NCI-H1105 treated with DMSO at 0.1 percent for 48 hours (cell line): ENCODE results near the gene SLC12A9.
"Not testable (repeated sequence)": the region's sequence is repeated elsewhere in the genome, so short reads cannot be mapped to it uniquely, and the experiment has no call there.

Source experiments
- DNase-seq: peaks from one replicate; lab custom pipeline; 2025; lab: John Stamatoyannopoulos, UW

The SLC12A9 gene, protein sequence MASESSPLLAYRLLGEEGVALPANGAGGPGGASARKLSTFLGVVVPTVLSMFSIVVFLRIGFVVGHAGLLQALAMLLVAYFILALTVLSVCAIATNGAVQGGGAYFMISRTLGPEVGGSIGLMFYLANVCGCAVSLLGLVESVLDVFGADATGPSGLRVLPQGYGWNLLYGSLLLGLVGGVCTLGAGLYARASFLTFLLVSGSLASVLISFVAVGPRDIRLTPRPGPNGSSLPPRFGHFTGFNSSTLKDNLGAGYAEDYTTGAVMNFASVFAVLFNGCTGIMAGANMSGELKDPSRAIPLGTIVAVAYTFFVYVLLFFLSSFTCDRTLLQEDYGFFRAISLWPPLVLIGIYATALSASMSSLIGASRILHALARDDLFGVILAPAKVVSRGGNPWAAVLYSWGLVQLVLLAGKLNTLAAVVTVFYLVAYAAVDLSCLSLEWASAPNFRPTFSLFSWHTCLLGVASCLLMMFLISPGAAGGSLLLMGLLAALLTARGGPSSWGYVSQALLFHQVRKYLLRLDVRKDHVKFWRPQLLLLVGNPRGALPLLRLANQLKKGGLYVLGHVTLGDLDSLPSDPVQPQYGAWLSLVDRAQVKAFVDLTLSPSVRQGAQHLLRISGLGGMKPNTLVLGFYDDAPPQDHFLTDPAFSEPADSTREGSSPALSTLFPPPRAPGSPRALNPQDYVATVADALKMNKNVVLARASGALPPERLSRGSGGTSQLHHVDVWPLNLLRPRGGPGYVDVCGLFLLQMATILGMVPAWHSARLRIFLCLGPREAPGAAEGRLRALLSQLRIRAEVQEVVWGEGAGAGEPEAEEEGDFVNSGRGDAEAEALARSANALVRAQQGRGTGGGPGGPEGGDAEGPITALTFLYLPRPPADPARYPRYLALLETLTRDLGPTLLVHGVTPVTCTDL

GRCh38 chr7:100852048-100852872, at the start of gene SLC12A9:
Gene SLC12A9, plus strand, starts transcription at chr7:100852713. Its CDS starts 1,485 bp downstream, at chr7:100854198.
- DNase-seq = peak; percentile 95

DNA sequence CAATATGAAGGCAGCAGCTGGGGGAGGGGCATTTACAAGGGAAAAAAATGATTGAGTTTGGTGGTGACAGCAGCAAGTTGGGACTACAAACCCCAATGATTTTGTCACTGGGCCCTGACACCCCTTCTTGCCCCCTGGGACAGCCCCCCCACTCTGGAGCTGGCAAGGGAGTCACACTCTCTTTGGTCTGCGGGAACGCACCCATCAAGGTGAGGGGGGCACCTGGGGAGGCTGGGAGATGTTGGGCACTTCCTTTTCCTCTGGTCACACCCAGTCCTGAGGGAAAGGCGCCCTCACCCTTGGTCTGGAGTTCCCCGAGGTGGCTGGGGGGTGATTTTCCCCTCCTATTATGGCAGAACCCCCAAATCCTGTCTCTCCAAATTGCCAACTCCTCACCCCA, 49.6 kb upstream of the SLC12A9 start:
- no peak for DNase-seq

DNA sequence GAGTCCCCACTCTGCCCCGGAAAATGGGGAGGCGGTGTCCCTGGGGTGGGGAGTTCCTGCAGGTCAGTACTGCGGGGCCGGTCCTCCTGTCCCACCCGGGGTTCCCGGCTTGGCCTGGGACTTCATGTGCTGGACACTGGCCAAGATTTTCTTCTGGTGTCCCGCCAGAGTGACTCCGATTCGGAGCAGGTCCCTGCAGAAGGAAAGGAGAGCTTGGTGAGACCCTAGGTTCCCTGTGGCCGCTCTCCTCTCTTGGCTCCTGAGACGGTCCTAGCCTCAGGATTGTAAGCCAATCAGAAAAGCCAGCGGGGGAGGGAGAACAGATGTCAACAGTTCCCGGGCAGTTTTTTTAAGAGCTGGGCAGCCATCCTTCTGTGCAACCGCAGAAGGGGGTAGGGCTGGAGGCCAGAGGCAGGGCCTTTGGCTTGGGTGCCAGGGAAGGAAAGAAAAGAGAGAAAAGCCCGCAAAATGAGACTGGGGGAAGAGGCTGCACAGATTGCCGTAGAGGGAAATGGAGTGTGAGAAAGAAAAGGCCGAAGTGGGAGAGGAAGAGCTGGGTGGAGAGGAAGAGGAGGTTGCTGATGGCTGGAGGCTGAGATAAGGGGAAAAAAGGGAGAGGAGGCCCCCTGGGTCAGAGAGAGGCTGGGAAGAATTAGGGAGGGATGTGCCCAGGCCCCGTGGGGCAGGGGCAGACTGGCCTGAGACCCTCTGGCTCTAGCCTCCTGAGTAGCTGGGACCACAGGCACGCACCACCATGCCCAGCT, 48.9 kb upstream of the SLC12A9 start:
- no peak for DNase-seq

GRCh38 chr7:100804681-100805431, 47.7 kb upstream of the SLC12A9 start:
- no peak for DNase-seq

DNA sequence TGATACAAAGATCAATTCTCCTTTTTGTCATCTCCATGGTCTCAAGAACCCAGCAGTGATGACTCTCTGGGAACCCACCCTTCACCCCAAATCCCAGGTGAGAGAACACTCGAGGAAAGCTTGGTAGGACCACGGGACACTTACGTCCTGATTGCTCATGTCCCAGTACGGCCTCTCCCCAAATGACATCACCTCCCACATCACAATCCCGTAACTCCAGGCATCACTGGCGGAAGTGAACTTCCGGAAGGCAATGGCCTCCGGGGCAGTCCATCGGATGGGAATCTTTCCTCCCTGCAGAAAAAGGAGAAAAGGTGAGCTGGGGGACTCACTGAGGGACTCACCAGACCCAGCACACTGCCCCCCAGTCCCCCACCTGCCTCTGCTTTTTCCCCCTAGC, 46.2 kb upstream of the SLC12A9 start:
- no peak for DNase-seq

- DNase-seq = not testable (repeated sequence)
Measured at GRCh38 chr7:100806883-100807282, 45.6 kb upstream of the SLC12A9 start.

- DNase-seq = no peak
Measured at GRCh38 chr7:100808354-100808875, 44.1 kb upstream of the SLC12A9 start.

DNA sequence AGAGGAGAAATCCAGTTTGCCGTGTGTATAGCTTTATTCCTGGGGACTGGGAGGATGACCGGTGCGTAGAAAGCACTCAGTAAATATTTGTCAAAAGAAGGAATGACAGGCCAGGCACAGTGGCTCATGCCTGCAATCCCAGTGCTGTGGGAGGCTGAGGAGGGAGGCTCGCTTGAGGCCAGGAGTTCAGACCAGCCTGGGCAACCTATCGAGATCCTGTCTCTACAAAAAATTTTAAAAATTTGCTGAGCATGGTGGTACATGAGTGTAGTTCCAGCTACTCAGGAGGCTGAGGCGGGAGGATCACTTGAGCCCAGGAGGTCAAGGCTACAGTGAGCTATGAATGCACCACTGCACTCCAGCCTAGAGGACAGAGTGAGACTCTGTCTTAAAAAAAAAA, 41.0 kb upstream of the SLC12A9 start:
- DNase-seq = no peak

DNA sequence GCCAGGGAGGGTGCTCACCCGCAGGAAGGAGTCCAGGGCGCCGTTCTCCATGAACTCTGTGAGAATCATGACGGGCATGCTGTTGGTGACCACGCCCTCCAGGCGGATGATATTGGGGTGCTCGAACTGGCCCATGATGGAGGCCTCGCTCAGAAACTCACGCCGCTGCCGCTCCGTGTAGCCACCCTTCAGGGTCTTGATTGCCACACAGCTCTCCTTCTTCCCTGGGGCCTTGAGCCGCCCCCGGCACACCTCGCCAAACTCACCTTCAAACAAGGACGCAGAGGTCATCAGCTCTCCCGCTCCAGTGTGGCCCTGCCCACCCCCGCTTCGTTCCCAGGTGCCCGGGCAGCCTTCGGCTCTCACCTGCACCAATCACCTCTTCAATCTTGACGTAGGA, 39.8 kb upstream of the SLC12A9 start:
- DNase-seq = no peak

GRCh38 chr7:100816515-100816914, 36.0 kb upstream of the SLC12A9 start:
- not testable (repeated sequence) for DNase-seq

GRCh38 chr7:100817097-100817496, 35.4 kb upstream of the SLC12A9 start:
- no peak for DNase-seq

- no peak for DNase-seq
Measured at GRCh38 chr7:100818366-100818765, 34.1 kb upstream of the SLC12A9 start.

GRCh38 chr7:100818825-100819224, 33.7 kb upstream of the SLC12A9 start:
- no peak for DNase-seq

DNA sequence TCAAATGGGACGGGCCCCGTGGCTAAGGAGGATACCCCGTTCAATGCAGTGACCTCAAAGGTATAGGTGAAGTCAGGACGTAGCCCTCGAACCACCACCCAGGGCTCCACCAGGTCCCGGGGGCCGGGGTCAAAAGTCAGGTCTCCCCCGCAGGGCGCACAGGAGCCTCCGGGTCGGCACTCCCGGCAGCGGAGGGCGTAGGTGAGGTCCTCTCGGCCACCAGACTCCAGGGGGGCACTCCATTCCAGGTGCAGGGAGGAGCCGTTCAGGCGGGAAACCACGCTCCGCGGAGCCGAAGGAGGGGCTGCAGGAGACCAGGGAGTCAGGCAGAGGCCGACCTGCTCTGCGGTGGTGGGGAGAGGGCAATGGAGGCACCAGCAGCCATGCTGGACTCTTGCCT, 32.9 kb upstream of the SLC12A9 start:
- DNase-seq = no peak

DNA sequence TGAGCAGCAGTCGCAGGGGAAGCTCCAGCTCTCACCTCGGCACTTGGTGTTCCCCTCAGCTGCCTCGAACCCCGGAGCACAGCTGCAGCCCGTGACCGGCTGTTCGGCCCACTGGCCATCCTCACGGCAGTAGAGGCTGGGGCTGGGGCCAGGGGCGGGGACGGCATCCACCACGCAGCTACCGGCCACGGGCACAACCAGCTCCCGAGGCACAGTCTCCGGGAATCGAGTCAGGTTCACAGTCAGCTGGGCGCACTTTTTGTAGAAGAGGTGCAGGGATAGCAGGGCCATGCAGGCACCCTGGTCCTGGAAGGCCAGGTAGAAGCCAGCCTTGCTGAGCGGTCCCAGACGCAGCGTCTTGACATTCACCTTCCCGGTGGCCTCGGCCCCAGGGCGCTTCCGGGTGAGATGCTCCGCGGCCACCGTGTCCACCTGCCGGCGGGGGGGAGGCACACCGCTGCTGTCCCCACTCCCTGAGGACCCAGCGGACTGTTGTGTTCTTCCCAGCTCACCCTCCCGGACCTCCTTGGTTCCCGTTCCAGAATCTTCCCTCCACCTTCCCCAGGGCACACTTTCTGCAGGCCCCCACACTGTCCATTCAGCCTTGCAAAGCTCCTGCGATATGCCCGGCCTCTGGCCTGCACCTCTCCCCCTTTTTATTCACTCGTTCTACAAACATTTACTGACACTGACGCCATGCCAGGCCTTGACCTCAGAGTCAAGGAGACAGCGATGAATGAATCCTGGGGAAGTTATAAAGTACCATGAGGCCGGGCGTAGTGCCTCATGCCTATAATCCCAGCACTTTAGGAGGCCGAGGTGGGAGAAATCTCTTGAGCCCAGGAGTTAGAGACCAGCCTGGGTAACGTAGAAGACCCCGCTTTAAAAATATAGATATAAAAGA, 30.0 kb upstream of the SLC12A9 start:
- no peak for DNase-seq

DNA sequence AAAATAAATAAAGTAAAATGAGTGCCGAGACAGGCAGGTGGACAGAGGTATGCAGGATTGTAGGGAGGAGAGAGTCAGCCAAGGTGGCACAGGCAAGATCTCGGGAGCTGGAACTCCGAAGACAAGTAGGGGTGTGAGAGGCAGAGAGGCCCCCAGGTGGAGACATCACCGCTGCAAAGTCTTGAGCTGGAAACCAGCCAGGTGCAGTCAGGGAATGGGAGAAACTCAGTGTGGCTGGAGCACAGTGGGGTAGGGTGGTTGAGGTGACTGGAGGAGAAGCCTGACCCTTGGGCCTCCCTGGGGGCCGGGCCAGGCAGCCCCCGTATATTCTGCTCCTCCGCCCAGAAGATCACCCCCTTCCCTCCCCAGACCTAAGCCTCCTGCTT, 29.4 kb upstream of the SLC12A9 start:
- DNase-seq = no peak

DNA sequence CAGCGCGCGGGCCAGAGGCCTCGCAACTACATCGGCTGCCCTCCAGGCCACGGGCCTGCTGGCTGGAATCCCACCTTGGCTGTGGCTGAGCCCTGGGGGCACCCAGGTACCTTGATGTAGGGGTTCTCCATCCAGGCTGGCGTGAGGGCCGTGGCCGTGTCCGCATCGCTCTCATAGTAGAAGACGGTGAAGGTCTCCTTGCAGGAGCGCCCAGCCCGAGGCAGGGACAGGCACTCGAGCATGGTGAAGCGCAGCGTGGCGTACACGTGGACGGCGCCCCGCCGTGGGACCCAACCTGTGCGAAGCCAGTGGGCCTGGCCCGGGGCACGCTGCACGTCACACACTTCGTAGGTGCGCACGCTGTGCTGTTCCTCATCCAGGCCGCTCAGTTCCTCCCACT, 29.0 kb upstream of the SLC12A9 start:
- no peak for DNase-seq

DNA sequence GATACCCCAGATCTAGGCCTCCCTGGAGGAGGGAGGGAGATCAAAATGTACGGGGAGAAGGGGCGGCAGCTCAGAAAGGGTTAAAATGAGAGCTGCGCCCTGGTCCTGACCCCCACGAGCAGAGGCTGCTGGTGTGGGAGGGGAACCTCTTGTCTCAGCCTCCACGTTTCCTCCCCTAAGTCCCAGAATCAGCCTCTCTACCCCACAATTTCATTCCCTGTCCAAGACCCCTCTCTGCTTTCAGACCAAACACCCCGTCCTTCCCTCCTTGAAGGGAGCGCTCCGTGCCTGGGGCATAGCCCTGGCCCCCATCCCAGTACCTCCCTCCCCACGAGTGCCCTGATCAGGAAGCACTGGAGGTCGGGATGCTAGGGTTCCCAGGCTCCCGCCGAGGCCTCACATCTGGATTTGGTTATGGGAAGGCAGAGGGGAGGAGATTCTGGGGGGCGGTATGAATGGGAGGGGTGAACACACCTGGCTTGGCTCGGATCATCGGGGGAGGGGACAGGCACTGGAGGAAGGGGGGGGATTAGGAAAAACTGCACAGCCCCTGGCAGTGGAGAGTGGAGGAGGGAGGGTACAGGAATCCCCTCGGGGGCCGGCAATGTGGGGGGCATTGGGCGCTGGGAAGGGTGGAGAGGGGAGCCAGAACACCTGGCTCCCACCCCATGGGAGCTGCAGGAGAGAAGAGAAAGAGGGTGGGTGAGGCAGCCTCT, 27.9 kb upstream of the SLC12A9 start:
- no peak for DNase-seq

DNA sequence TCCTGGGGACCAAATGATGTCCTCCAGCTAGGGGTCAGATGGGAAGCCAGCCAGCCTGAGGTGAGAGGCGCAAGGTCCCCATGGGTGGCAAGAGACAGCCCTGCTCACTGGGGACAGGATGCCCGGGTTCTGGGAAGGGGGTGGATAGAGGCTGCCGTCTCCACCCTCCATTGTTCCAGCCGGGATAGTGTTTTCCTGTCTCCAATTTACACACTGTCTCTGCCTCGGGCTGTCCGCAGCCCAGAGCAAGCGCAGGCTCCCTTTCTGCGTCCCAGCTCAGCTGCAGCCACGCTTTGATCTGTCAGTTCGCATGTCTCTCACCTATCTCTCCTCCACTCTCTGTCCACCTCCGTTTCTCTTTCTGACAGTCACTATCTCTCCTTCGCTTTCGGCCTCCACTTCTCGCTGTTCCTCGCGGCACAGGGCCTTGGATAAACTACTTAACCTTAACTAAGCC, 27.3 kb upstream of the SLC12A9 start:
- no peak for DNase-seq
